HTERT RPE-1 (cell line): Measurements from ENCODE around the gene OMG.
"Not testable (repeated sequence)": the region's sequence is repeated elsewhere in the genome, so short reads cannot be mapped to it uniquely, and the experiment has no call there.

Experiments used
- in situ Hi-C: fragments of 300-500 bp; cut with MboI; formaldehyde crosslinking; loops from 4 replicates; pipeline ENCODE4 v1.14.3; 2020; ENCODE audit warnings: low sequenced_read_pairs

The OMG gene, protein sequence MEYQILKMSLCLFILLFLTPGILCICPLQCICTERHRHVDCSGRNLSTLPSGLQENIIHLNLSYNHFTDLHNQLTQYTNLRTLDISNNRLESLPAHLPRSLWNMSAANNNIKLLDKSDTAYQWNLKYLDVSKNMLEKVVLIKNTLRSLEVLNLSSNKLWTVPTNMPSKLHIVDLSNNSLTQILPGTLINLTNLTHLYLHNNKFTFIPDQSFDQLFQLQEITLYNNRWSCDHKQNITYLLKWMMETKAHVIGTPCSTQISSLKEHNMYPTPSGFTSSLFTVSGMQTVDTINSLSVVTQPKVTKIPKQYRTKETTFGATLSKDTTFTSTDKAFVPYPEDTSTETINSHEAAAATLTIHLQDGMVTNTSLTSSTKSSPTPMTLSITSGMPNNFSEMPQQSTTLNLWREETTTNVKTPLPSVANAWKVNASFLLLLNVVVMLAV

DNA sequence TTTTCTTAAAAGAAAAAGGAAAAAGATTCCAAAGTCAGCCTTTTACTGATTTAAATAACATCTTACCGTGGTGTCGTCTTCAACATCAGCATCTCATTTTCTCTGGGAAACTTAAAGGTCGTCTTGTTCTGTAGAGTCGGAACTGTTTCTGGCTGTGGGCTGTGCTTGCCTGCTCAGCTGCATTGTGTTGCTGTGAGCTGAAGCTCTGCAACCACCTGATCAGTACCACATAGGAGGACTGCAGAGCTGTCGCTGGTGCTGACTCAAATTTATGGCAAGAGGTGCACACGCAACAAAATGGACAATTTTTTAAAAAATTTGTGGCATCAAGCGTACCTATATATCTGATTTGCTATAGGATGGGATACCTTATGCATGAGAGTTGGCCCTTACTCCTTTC is at the start of gene OMG:
TSS of gene OMG (minus strand) at position 150 of the 400 bp plus-strand sequence. CDS start 908 bp downstream, outside the sequence.
- in situ Hi-C loops: no loop called here

GRCh38 chr17:31345191-31345747 is 48.2 kb upstream of the OMG start:
- in situ Hi-C loops: not testable (repeated sequence)

- in situ Hi-C loops: no loop called here
Observed at GRCh38 chr17:31339906-31340661, 43.0 kb upstream of the OMG start.

DNA sequence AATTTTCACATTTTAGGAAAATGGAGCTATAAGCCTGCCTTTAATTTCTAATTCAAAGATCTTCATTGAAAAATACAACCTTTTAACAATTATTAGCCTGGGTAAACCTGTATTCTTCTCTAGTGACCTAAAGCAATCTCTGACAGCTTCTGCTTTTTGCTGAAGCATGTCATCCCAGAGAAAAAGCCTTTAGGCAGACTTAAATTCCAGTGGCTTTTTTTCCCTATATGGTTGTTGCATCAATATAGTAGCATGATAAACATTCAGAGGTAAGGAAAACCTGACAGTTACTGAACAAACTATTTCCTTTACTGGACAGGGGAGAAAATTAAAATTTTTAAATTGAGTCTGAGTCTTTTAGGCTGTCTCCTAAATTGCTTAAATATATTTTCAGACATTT is 32.2 kb upstream of the OMG start:
- in situ Hi-C loops: no loop called here

DNA sequence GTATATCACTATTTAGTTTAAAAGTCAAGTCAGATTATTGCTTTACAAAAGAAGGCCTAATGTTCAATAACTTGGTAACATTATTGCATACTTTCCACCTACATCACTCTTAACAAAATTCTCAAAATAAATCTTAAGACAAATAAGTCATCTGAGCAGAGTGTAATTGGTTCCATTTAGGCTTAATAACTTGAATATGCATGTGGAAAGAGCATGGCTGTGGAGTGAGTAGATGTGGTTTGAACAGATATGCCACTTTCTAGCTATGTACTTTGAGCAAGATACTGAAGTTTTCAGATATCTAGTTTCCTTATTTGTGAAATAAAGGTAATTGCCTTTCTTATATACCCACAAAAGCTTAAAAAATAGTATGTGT is 31.1 kb upstream of the OMG start:
- in situ Hi-C loops: no loop called here

GRCh38 chr17:31327534-31328159 is 30.6 kb upstream of the OMG start:
- in situ Hi-C loops: no loop called here

DNA sequence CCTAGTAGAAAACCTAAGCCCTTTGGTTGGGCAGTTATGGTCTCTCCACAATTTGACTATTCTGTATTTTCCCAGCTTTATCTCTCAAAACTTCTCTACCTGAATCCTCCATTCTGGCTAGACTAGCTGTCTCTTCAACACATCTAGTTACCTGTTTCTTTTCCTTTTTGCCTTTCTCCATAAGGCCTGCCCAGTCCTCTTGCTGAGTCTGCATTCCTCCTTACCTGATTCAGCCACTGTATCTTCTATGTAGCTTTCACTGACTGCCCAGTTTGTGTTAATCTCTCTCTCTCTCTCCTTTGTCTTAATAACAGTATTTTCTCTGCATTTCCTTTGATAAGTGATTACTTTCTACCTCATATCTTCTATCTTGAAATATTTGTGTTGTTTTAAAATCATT is 26.5 kb upstream of the OMG start:
- in situ Hi-C loops: no loop called here

DNA sequence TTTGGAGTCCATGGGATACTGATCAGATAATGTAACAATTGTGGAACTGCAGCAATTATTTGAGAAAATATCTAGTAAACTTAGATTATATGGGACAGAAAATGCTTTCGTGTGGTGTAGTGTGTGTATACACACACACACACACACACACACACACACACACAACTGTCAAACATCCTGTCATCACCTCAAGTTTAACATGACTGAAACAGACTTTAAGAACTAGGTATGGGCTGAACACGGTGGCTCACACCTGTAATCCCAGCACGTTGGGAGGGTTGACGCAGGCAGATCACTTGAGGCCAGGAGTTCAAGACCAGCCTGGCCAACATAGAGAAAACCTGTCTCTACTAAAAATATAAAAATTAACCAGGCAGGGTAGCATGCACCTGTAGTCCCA is 24.9 kb upstream of the OMG start:
- in situ Hi-C loops: no loop called here

GRCh38 chr17:31321481-31321880 is 24.4 kb upstream of the OMG start, which contains the start of gene EVI2A:
Gene EVI2A (minus strand): TSS chr17:31321622. CDS start chr17:31319013, 2,609 bp downstream.
- in situ Hi-C loops: no loop called here

GRCh38 chr17:31320791-31321190 is 23.8 kb upstream of the OMG start:
- in situ Hi-C loops: no loop called here

DNA sequence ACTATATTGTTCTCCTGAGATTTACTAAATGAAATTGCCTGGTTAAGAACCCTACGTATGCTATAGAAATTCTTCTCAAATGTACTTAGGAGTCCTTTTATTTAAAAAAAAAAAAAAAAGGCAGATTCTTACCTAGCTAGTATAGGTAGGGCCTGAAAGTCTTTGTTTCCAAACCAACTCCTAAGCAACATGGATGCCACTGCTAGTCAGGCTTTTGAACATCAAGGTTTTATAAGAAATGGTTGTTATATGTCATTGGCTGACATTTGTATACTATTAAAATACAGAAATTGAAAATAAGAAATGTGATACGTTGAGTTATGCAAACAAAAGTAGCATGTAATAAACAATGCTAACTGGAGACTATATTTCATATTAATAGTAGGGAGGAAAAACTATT is 23.2 kb upstream of the OMG start:
- in situ Hi-C loops: no loop called here

DNA sequence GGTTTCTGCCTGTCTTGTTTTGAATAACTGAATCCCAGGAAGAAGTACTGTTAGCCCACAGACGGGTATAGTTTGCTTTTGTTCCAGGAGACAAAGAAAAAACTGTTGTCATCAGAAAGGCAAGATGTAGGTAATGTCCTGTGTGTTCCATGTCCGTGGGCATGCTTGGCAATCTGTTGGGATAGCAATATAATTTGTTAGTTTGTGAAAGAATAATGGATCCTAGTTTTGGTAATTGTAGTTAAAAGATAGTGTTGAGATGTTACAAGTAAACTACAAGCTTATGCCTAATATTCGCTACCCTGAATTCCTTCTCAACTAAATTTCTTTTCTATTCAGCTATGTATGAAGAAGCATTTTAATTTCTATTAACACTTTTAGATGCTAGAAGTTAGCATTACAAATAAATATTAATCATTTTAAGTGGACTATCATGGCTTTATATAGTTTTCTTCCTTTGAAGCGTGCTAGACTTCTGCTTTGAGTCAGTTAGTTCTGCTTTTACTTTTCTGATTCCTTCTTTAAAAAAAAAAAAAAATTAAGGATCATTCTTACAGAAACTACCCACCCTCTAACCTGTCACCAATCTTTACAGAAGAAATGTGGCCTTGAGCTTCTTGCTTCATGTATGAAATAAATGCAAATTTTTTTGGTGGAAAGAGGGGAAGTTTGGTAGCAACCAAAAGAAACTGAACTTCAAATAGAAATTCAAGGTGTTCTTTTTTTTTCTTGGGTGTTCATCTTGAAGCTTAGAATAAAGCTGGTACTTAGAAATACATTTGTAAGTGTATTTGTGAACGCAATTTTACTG is 22.0 kb upstream of the OMG start:
- in situ Hi-C loops: no loop called here

DNA sequence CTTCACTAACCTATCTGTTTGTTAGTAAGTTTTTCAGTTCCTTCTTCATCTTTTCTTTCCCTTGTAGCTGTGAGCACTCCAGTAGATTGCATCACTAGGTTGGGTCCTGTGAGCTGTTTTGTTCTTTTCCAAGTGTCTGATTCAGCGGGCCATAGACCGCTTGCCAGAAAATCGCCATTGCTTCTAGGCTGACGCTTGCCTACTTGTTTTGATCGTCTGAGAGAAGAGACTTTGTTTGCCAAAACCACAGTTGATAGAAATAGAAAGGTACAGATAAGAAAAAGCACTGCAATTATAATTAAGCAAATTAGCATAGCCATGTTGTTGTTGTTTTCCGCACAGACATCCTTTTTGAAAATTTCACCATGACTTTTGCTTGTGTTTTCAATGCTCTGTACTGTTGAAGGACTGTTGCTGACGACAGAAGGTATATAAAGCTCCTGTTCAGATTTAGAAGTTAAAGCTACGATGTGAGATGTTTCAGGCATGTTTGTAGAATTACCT is 21.3 kb upstream of the OMG start:
- in situ Hi-C loops: no loop called here

DNA sequence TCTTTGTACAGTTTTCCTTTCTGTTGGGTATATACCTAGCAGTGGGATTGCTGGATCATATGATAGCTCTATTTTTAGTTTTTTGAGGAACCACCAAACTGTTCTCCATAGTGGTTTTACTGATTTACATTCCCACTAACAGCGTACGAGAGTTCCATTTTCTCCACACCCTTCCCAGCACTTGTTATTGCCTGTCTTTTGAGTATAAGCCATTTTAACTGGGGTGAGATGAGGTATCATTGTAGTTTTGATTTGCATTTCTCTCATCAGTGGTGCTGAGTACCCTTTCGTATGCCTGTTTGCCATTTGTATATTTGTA is 17.7 kb upstream of the OMG start:
- in situ Hi-C loops: no loop called here

- in situ Hi-C loops: no loop called here
Observed at GRCh38 chr17:31313982-31314781, 17.1 kb upstream of the OMG start, which contains the start of gene EVI2B. Gene EVI2B (minus strand): TSS chr17:31314054. CDS start chr17:31305609, 8,445 bp downstream.

- in situ Hi-C loops: not testable (repeated sequence)
Observed at GRCh38 chr17:31312223-31312622, 15.2 kb upstream of the OMG start.

GRCh38 chr17:31311526-31311925 is 14.5 kb upstream of the OMG start:
- in situ Hi-C loops: no loop called here

DNA sequence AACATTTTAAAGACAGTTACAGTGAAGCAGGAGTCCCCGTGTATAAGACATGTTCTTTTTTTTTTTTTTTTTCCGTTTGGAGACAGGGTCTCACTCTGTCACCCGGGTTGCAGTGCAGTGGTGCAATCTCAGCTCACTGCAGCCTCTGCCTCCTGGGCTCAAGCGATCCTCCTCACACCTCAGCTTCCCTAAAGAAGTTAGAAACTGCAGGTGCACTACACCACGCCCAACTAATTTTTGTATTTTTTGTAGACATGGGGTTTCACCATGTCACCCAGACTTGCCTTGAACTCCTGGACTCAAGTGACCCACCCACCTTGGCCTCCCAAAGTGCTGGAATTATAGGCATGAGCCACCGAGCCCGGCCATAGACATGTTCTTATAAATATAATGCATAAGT is 13.8 kb upstream of the OMG start:
- in situ Hi-C loops: no loop called here

- in situ Hi-C loops: no loop called here
Observed at GRCh38 chr17:31310260-31310659, 13.2 kb upstream of the OMG start.

DNA sequence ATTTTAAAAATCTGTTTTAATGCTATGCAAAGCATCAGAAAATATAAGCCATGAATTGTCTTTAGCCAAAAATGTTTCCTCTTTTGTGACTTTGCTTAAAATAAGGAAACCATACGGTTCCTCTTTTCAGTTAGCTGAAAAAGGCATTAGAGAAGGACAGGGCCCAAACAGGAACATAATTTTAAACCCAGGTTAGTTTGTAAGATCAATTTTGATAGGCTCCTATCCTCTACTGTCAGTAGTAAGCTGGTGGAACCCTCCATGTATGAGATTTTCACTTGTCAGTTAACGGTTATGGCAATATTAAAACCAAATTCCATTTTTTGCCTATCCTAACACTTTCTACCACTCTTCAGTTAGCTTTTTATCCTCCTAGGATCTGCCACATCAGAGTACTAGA is 12.5 kb upstream of the OMG start:
- in situ Hi-C loops: no loop called here
